PC-9 (cell line): ENCODE measurements around the gene ARHGEF40. TPM values are rescaled to one million over a fixed set of nuclear protein-coding genes. Genes with fewer than 3 reads are reported as not detected.

Experiments used
- BruUV-seq: library from RNA; stranded (reverse); fragments of 400-500 nt; replicated peaks from 2 replicates; lab custom pipeline; 2021; lab: Mats Ljungman, UMichigan
- CTCF ChIA-PET: fragments of 300-600 bp; sonication (Branson Sonifier 250); formaldehyde crosslinking; loops from one replicate; lab custom pipeline; 2022; ENCODE audit warnings: antibody characterized with exemption; lab: Charles Lee
- POLR2A ChIA-PET: fragments of 300-600 bp; sonication (Branson Sonifier 250); formaldehyde crosslinking; loops from one replicate; lab custom pipeline; 2022; ENCODE audit warnings: antibody characterized with exemption; ENCODE audit not compliant: unreplicated experiment; lab: Charles Lee
- DNase-seq, 2 experiments: peaks; one replicate each; pipeline versions ENCODE4 v3.0.0 to v3.0.0-alpha.2; 2015 to 2022; ENCODE audit warnings: mixed read lengths in 1 of 2
- H2AFZ ChIP-seq: fragments of 200-600 bp; sonication (generic); 2 replicates; pipeline ENCODE4 v1.8.1; 2017; ENCODE audit warnings: antibody characterized with exemption
- H3F3A ChIP-seq: fragments of 200-600 bp; sonication (generic); 2 replicates; pipeline ENCODE4 v1.8.1; 2017; ENCODE audit warnings: antibody characterized with exemption, mild to moderate bottlenecking, low read depth; ENCODE audit not compliant: insufficient read depth
- H3K27ac ChIP-seq: fragments of 200-600 bp; sonication (generic); 2 replicates; pipeline ENCODE4 v1.6.1; 2016; ENCODE audit warnings: mixed run types
- H3K27me3 ChIP-seq: fragments of 200-600 bp; sonication (generic); 2 replicates; pipeline ENCODE4 v1.6.1; 2016; ENCODE audit warnings: low read depth, mixed run types; ENCODE audit not compliant: insufficient read depth
- H3K36me3 ChIP-seq: fragments of 200-600 bp; sonication (generic); 2 replicates; pipeline ENCODE4 v1.6.1; 2016; ENCODE audit warnings: low read depth, mixed run types
- H3K4me1 ChIP-seq: fragments of 200-600 bp; sonication (generic); replicated peaks from 2 replicates; pipeline ENCODE4 v1.6.1; 2016; ENCODE audit warnings: mixed run types; ENCODE audit not compliant: insufficient read depth
- H3K4me2 ChIP-seq: fragments of 200-600 bp; sonication (generic); 2 replicates; pipeline ENCODE4 v1.6.1; 2017; ENCODE audit warnings: mixed run types
- H3K4me3 ChIP-seq: fragments of 200-600 bp; sonication (generic); 2 replicates; pipeline ENCODE4 v1.6.1; 2016; ENCODE audit warnings: mixed run types
- H3K79me2 ChIP-seq: fragments of 200-600 bp; sonication (generic); 2 replicates; pipeline ENCODE4 v1.6.1; 2017; ENCODE audit warnings: low read depth, mixed run types
- H3K9me2 ChIP-seq: fragments of 200-600 bp; sonication (generic); 2 replicates; pipeline ENCODE4 v1.8.1; 2017; ENCODE audit warnings: mild to moderate bottlenecking; ENCODE audit not compliant: insufficient read depth
- H3K9me3 ChIP-seq: fragments of 200-600 bp; sonication (generic); 2 replicates; pipeline ENCODE4 v1.8.1; 2016; ENCODE audit warnings: low read depth; ENCODE audit not compliant: insufficient read depth
- H4K20me1 ChIP-seq: fragments of 200-600 bp; sonication (generic); 2 replicates; pipeline ENCODE4 v1.8.1; 2017; ENCODE audit not compliant: insufficient read depth
- EZH2 ChIP-seq: fragments of 200-600 bp; sonication (generic); IDR thresholded peaks from 2 replicates; pipeline ENCODE4 v1.8.0; 2017; ENCODE audit warnings: antibody characterized with exemption, low read depth
- intact Hi-C: fragments of 100-400 bp; cut with micrococcal nuclease; formaldehyde crosslinking; loops from one replicate; pipeline ENCODE4 v1.10.0; 2022; ENCODE audit not compliant: unreplicated experiment
- total RNA-seq: library from RNA; stranded (reverse); gene quantifications from 2 replicates; pipeline ENCODE4 v1.2.3, GENCODE V29; 2021
- TF ChIP-seq, protein P1 (sequence below): fragments of 200-600 bp; sonication (generic); conservative IDR thresholded peaks from 2 replicates; pipeline ENCODE4 v1.6.1; 2017; ENCODE audit warnings: mixed run types, antibody characterized with exemption, mild to moderate bottlenecking, moderate library complexity

The ARHGEF40 gene
- total RNA-seq, 1 experiment from 2014 or later, result 13.0 TPM

GRCh38 chr14:21023174-21023573, 46.9 kb upstream of the ARHGEF40 start:
- DNase-seq, result no peak
- no TSS peak for BruUV-seq
- intact Hi-C loops, result no loop called here
- no peaks in the 10 kb centered on the region for H3K36me3 ChIP-seq
- no peaks in the 10 kb centered on the region for H4K20me1 ChIP-seq
- TF ChIP-seq, protein P1, sequence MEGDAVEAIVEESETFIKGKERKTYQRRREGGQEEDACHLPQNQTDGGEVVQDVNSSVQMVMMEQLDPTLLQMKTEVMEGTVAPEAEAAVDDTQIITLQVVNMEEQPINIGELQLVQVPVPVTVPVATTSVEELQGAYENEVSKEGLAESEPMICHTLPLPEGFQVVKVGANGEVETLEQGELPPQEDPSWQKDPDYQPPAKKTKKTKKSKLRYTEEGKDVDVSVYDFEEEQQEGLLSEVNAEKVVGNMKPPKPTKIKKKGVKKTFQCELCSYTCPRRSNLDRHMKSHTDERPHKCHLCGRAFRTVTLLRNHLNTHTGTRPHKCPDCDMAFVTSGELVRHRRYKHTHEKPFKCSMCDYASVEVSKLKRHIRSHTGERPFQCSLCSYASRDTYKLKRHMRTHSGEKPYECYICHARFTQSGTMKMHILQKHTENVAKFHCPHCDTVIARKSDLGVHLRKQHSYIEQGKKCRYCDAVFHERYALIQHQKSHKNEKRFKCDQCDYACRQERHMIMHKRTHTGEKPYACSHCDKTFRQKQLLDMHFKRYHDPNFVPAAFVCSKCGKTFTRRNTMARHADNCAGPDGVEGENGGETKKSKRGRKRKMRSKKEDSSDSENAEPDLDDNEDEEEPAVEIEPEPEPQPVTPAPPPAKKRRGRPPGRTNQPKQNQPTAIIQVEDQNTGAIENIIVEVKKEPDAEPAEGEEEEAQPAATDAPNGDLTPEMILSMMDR, result no peak
- no peak for TF ChIP-seq EZH2
- H3K27me3 ChIP-seq, result no peaks in the 10 kb centered on the region
- no peaks in the 10 kb centered on the region for H3K9me2 ChIP-seq
- H3F3A ChIP-seq, result no peaks in the 10 kb centered on the region
- no peak overlapping the region for H3K27ac ChIP-seq
- H3K4me2 ChIP-seq, result no peak overlapping the region
- H3K4me3 ChIP-seq, result no peak overlapping the region
- H3K4me1 ChIP-seq, result 0 out of 2 replicates have a peak, but pooled peaks cover 6% of the 10 kb centered on the region
- no peaks in the 10 kb centered on the region for H3K79me2 ChIP-seq
- H2AFZ ChIP-seq, result no peak overlapping the region
- CTCF ChIA-PET, result no interaction called here
- H3K9me3 ChIP-seq, result no peaks in the 10 kb centered on the region
- POLR2A ChIA-PET, result no interaction called here

GRCh38 chr14:21023817-21024584, 46.1 kb upstream of the ARHGEF40 start:
- H3K27ac ChIP-seq, result no peak overlapping the region
- TF ChIP-seq, protein P1, result no peak
- TF ChIP-seq EZH2, result no peak

GRCh38 chr14:21024585-21025370, 45.3 kb upstream of the ARHGEF40 start, which contains the start of gene NDRG2:
Gene NDRG2, minus strand, starts transcription at chr14:21025061. Its CDS starts 1,746 bp downstream, at chr14:21023315.
- Histone ChIP-seq H3F3A (no peaks in the 10 kb centered on the region), H3K4me1 (0 out of 2 replicates have a peak, but pooled peaks cover 6% of the 10 kb centered on the region), H3K79me2 (no peaks in the 10 kb centered on the region), H3K27me3 (no peaks in the 10 kb centered on the region), H2AFZ (peak within 1 kb of the TSS; percentile 79), H3K27ac (no peak within 1 kb of the TSS), H3K9me3 (no peaks in the 10 kb centered on the region), H3K4me2 (peak within 1 kb of the TSS; percentile 74), H4K20me1 (no peaks in the 10 kb centered on the region), H3K9me2 (no peaks in the 10 kb centered on the region), H3K4me3 (peak within 1 kb of the TSS; percentile 59), H3K36me3 (no peaks in the 10 kb centered on the region)
- intact Hi-C loops, result no loop called here
- DNase-seq, result peak in 1 of 2 experiments; percentile 56
- POLR2A ChIA-PET, result no interaction called here
- BruUV-seq, result no TSS peak
- CTCF ChIA-PET, result no interaction called here
- no peak for TF ChIP-seq EZH2
- TF ChIP-seq, protein P1, result no peak

More at GRCh38 chr14:21023817-21024584, 46.1 kb upstream of the ARHGEF40 start:
- intact Hi-C loops, result no loop called here
- POLR2A ChIA-PET, result no interaction called here
- Histone ChIP-seq H3K36me3 (no peaks in the 10 kb centered on the region), H3F3A (no peaks in the 10 kb centered on the region), H3K4me1 (0 out of 2 replicates have a peak, but pooled peaks cover 6% of the 10 kb centered on the region), H3K9me3 (no peaks in the 10 kb centered on the region), H3K9me2 (no peaks in the 10 kb centered on the region), H3K27me3 (no peaks in the 10 kb centered on the region), H2AFZ (peak overlapping the region; percentile 79), H4K20me1 (no peaks in the 10 kb centered on the region), H3K79me2 (no peaks in the 10 kb centered on the region), H3K4me3 (peak overlapping the region; percentile 59; the same call in 1 of the 2 replicates), H3K4me2 (peak overlapping the region; percentile 74)
- CTCF ChIA-PET, result interaction anchor here (0.5 kb wide), 1 partner anchor 59 kb away, joined by 3 read pairs; no protein-coding TSS in a partner anchor
- DNase-seq, result no peak
- BruUV-seq, result no TSS peak
